MCF 10A (cell line): Measurements from ENCODE around the gene NENF. TPM values are rescaled to one million over a fixed set of nuclear protein-coding genes. Genes with fewer than 3 reads are reported as not detected.
A peak's percentile ranks its signal among the peaks of the same experiment; 100 is the strongest.

Experiments used
- BruUV-seq: library from RNA; stranded (reverse); fragments of 400-500 nt; replicated peaks from 2 replicates; lab custom pipeline; 2021; lab: Mats Ljungman, UMichigan
- CTCF ChIA-PET: fragments of 300-600 bp; sonication (Branson Sonifier 250); formaldehyde crosslinking; extraction: SDS; loops from one replicate; lab custom pipeline; 2021; ENCODE audit warnings: antibody characterized with exemption, inconsistent platforms; lab: Yijun Ruan, JAX
- POLR2A ChIA-PET: fragments of 300-600, 350-650 bp; sonication (Branson Sonifier 250); formaldehyde crosslinking; extraction: SDS; loops from one replicate; lab custom pipeline; 2020; ENCODE audit warnings: antibody characterized with exemption, inconsistent platforms; lab: Yijun Ruan, JAX
- DNase-seq: peaks from one replicate; pipeline ENCODE4 v3.0.0-alpha.2; 2018; ENCODE audit not compliant: unreplicated experiment
- H3K27ac Mint-ChIP-seq: one replicate; pipeline ENCODE4 v1.8.0; 2022; ENCODE audit warnings: mild to moderate bottlenecking, low read depth, mixed read lengths; ENCODE audit not compliant: unreplicated experiment
- H3K27me3 Mint-ChIP-seq: one replicate; pipeline ENCODE4 v1.8.0; 2022; ENCODE audit warnings: mixed read lengths; ENCODE audit not compliant: insufficient read depth, unreplicated experiment
- H3K36me3 Mint-ChIP-seq: one replicate; pipeline ENCODE4 v1.8.0; 2022; ENCODE audit warnings: mild to moderate bottlenecking, moderate library complexity, mixed read lengths; ENCODE audit not compliant: insufficient read depth, unreplicated experiment
- H3K4me1 Mint-ChIP-seq: one replicate; pipeline ENCODE4 v1.8.0; 2022; ENCODE audit warnings: mixed read lengths; ENCODE audit not compliant: insufficient read depth, unreplicated experiment
- H3K4me3 Mint-ChIP-seq: one replicate; pipeline ENCODE4 v1.8.0; 2022; ENCODE audit warnings: mild to moderate bottlenecking, moderate library complexity, mixed read lengths; ENCODE audit not compliant: unreplicated experiment
- H3K9me3 Mint-ChIP-seq: one replicate; pipeline ENCODE4 v1.8.0; 2022; ENCODE audit warnings: mixed read lengths; ENCODE audit not compliant: unreplicated experiment
- intact Hi-C: fragments of 100-400 bp; cut with micrococcal nuclease; formaldehyde crosslinking; loops from 2 replicates; pipeline ENCODE4 v1.14.1; 2022
- total RNA-seq: library from RNA; stranded (reverse); gene quantifications from 2 replicates; pipeline ENCODE4 v1.2.3, GENCODE V29; 2022
- TF ChIP-seq, protein P1 (sequence below): fragments of 200-600 bp; IDR thresholded peaks from one replicate; pipeline ENCODE4 v1.8.0; 2022; ENCODE audit warnings: antibody characterized with exemption, mild to moderate bottlenecking; ENCODE audit not compliant: unreplicated experiment

The NENF gene
- total RNA-seq, 1 experiment from 2014 or later: 110 TPM

DNA sequence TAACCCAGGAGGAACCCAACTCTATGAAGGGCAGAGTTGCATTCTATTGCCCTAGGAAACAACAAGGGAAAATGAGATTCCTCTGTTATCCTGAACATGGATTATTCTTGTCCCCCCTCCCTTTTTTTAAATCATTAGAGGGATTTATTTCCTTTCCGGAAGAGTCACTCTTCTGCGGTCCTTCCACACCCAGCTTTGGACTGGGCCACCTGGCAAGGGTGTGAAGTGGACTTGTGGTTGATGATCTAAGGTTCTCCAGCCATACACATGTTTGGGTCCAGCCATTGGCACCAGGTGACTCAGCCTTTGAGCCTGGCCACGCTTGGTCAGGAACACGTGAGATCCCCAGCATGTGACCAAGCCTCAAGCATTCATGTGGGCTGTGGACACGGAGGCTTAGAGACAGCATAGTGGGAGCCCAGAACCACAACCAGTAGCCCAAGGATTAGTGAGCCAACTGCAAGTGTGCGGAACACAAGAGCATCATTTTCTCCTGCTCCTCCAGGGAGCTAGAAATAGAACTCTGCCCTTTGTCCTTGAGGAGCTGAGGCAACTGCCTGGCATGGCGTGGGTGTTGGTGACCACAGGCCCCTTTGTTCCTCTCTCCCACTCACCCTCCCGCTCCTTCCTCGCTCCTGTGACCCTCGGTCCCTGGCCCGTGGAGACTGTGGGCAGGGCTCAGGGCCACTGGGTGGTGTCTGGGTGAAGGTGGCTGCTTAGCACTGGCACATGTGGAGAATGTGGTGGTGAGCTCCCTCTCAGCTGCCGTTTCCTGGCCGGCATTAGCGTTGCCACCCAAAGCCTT, 50.1 kb downstream of the NENF start:
- POLR2A ChIA-PET: interaction anchor here (0.6 to 2.1 kb wide), 4 partner anchors 95 to 268 kb away, joined by 3 to 7 read pairs (median 4); partner anchors contain the start of gene ATF3

DNA sequence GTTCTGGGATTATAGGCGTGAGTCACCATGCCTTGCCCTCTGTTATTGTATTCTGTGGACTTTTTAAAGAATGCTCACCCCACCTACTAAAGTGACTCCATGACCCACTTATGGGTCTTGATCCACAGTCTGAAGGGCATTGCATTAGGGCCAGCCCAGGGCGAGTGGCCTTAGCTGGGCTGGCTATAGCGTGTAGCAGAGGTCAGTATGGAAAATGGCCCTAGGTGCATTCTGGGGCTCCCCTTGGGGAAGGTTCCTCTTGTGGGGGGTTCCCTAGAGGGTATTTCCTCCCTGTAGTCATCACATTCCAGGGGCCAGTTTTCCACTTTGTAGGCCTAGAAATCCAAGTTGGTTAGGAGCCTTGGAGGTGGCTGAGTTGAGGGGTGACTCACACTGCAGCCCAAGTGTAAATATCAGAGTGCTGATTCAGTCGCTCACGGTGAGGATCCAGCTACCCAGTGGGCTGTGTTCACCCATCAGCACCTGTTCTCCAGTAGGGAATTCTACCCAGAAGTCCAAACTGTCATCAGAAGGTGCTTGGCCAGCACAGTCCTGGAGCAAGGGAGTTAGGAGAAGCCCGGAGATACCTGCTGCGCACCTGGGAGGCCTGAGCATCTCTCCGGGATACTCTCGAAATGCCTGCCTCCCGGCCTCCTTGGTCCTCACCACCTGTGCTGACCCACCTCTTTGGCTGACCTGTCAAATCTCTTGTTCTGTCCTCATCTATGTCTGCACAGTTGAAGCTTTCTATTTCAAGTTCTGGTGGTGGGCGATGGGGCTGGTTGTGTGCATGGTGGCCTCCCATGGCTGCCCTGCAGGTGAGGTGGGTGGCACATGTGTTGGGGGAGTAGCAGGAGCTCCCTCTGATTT, 52.2 kb downstream of the NENF start:
- TF ChIP-seq, protein P1, sequence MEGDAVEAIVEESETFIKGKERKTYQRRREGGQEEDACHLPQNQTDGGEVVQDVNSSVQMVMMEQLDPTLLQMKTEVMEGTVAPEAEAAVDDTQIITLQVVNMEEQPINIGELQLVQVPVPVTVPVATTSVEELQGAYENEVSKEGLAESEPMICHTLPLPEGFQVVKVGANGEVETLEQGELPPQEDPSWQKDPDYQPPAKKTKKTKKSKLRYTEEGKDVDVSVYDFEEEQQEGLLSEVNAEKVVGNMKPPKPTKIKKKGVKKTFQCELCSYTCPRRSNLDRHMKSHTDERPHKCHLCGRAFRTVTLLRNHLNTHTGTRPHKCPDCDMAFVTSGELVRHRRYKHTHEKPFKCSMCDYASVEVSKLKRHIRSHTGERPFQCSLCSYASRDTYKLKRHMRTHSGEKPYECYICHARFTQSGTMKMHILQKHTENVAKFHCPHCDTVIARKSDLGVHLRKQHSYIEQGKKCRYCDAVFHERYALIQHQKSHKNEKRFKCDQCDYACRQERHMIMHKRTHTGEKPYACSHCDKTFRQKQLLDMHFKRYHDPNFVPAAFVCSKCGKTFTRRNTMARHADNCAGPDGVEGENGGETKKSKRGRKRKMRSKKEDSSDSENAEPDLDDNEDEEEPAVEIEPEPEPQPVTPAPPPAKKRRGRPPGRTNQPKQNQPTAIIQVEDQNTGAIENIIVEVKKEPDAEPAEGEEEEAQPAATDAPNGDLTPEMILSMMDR: no peak
- Mint-ChIP-seq H3K4me3 (no peak overlapping the region), H3K9me3 (no peaks in the 10 kb centered on the region), H3K27ac (peak overlapping the region; percentile 97), H3K36me3 (no peaks in the 10 kb centered on the region), H3K4me1 (peaks cover 56% of the 10 kb centered on the region), H3K27me3 (no peaks in the 10 kb centered on the region)
- BruUV-seq: no TSS peak
- POLR2A ChIA-PET: interaction anchor here (0.5 to 1.4 kb wide), 10 partner anchors 8 to 217 kb away, joined by 3 to 10 read pairs (median 3); partner anchors contain the start of gene ATF3
- intact Hi-C loops: no loop called here
- CTCF ChIA-PET: interaction anchor here (0.6 to 9.9 kb wide), 8 partner anchors 8 to 265 kb away, joined by 3 to 99 read pairs (median 4); no protein-coding TSS in a partner anchor
- peak; percentile 84 for DNase-seq

More for the DNA sequence above, 50.1 kb downstream of the NENF start:
- no peak for DNase-seq
- Mint-ChIP-seq H3K27me3 (no peaks in the 10 kb centered on the region), H3K9me3 (no peaks in the 10 kb centered on the region), H3K36me3 (no peaks in the 10 kb centered on the region), H3K4me3 (no peak overlapping the region), H3K4me1 (peaks cover 45% of the 10 kb centered on the region), H3K27ac (peak overlapping the region; percentile 52)
- TF ChIP-seq, protein P1: no peak
- intact Hi-C loops: no loop called here
- BruUV-seq: no TSS peak
- CTCF ChIA-PET: interaction anchor here (0.6 to 9.9 kb wide), 10 partner anchors 10 to 877 kb away, joined by 3 to 99 read pairs (median 3); no protein-coding TSS in a partner anchor

DNA sequence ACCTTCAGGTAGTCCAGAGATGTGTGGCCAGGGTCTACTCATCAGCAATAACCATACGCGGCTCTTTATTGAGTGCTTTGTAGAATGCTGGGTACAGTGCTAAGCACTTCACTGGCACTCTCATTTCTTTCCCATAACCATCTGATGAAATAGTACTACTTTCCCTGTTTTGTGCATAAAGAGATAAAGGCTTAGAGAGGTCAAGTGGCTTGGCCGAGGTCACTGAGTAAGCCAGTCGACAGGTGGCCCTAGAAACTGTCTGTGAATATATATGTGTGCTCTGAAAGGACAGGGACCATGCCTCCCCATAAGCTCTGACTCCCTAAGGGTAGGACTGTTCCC, 52.8 kb downstream of the NENF start:
- POLR2A ChIA-PET: interaction anchor here (0.5 to 1.4 kb wide), 8 partner anchors 8 to 123 kb away, joined by 3 to 10 read pairs (median 3); partner anchors contain the start of gene ATF3
- Mint-ChIP-seq H3K27me3 (no peaks in the 10 kb centered on the region), H3K4me1 (peaks cover 56% of the 10 kb centered on the region), H3K4me3 (no peak overlapping the region), H3K9me3 (no peaks in the 10 kb centered on the region), H3K27ac (peak overlapping the region; percentile 97), H3K36me3 (no peaks in the 10 kb centered on the region)
- no peak for DNase-seq
- CTCF ChIA-PET: interaction anchor here (0.8 to 9.9 kb wide), 6 partner anchors 8 to 264 kb away, joined by 3 to 99 read pairs (median 5); no protein-coding TSS in a partner anchor
- TSS peak; percentile 36 for BruUV-seq
- TF ChIP-seq, protein P1: no peak
- intact Hi-C loops: no loop called here
